NCI-H1436 (cell line): ENCODE results near the gene MAMDC2.

Source experiments
- DNase-seq: peaks from one replicate; lab custom pipeline; 2025; lab: John Stamatoyannopoulos, UW

MAMDC2 gene, protein sequence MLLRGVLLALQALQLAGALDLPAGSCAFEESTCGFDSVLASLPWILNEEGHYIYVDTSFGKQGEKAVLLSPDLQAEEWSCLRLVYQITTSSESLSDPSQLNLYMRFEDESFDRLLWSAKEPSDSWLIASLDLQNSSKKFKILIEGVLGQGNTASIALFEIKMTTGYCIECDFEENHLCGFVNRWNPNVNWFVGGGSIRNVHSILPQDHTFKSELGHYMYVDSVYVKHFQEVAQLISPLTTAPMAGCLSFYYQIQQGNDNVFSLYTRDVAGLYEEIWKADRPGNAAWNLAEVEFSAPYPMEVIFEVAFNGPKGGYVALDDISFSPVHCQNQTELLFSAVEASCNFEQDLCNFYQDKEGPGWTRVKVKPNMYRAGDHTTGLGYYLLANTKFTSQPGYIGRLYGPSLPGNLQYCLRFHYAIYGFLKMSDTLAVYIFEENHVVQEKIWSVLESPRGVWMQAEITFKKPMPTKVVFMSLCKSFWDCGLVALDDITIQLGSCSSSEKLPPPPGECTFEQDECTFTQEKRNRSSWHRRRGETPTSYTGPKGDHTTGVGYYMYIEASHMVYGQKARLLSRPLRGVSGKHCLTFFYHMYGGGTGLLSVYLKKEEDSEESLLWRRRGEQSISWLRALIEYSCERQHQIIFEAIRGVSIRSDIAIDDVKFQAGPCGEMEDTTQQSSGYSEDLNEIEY

DNA sequence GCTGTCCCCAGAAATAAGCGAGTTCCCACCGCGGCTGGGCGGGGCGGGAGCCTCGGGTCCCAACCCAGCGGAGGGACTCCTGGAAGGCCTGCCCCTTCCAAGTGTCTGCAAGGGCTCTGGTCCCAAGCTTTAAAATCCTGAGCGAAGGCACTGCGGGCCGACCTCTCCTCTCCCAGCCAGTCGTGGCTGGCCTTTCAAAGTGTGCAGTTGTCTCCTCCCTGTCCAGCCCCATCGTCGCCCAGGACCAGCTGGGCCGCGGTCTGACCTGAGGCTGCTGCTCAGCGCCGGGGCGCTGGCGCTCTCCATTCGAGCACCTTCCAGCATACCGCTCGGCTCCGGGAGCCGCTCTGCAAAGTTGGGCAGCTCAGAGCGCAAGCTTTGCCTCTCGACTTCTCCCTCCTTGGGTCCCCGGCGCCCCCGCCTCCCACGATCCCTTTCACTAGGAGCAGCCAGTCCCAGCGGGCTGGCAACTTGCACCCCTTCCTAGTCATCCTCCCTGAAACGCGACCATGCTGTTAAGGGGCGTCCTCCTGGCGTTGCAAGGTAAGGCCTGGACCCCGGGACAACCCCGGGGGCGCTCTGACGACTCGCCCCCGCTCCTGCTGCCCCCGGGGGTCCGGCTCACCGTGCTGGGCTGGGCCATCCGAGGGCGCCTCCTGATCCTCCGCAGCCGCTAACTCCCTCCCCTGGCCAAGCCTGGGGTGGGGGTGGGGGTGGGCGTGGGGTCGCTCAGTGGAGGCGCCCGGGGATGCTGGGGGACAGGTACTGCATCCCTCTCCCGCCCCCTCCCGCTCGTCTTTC is at the start of gene MAMDC2:
MAMDC2 (plus strand) TSS at position 160 of the 801 bp plus-strand sequence; CDS start at position 510, 350 bp downstream.
- no peak for DNase-seq

DNA sequence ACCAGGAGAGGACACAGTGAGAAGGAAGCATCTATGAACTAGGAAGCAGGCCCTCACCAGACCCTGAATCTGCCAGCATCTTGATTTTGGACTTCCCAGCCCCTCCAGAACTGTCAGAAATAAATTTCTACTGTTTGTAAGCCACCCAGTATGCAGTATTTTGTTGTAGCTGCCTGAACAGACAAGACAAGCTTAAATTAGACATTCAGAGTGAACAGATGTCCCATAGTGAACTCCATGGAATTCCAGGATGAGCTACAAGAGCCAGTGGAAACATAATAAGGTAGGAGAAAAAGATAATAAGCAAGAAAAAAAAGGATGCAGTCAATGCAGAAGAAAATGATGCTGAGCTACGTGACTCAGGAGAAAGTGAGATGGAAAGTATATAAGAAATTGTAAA is 47.8 kb upstream of the MAMDC2 start:
- no peak for DNase-seq

GRCh38 chr9:69996967-69997366 is 46.7 kb upstream of the MAMDC2 start:
- peak; percentile 46 for DNase-seq

- no peak for DNase-seq
Observed at GRCh38 chr9:69997524-69997923, 46.1 kb upstream of the MAMDC2 start.

DNA sequence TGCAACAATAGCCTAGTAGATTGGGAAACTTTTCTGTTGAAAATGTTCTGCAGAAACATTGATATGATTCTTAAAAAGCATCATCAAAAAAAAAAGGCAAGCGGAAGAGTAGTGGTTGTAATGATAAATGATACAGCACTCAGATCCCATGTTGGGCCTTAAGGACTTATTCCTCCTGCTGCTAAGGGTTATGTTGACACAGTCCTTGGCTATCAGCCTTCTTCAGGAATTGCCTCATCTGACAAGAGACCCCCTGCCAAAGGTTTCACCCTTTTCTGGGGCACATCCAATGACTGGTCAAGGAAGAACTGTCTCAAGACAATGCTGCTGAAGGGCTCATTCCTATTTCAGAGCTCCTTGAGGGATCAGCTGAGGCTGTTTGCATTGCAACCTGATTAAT is 44.3 kb upstream of the MAMDC2 start:
- DNase-seq, result no peak

- DNase-seq, result no peak
Observed at GRCh38 chr9:70000469-70000868, 43.2 kb upstream of the MAMDC2 start.

- no peak for DNase-seq
Observed at GRCh38 chr9:70003901-70004714, 39.5 kb upstream of the MAMDC2 start.

GRCh38 chr9:70006306-70006705 is 37.3 kb upstream of the MAMDC2 start:
- DNase-seq, result no peak

DNA sequence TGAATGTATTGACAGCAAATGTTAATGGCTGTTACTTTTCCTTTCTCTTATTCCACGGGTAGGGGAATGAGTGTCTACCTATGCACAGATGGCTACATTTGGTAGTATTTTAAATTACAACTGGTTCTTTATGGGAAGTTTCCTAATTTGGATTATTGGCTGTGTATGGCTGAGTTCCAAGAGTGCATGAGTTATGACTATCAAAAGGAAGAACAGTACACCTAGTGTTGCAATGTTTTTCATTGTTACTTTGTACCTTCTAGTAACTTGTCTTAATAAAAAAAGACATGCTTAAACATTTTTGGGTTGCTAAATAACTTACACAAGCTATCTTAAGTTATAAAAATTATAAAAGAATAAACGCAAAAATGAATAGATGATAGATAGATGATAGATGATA is 35.8 kb upstream of the MAMDC2 start:
- DNase-seq, result no peak

DNA sequence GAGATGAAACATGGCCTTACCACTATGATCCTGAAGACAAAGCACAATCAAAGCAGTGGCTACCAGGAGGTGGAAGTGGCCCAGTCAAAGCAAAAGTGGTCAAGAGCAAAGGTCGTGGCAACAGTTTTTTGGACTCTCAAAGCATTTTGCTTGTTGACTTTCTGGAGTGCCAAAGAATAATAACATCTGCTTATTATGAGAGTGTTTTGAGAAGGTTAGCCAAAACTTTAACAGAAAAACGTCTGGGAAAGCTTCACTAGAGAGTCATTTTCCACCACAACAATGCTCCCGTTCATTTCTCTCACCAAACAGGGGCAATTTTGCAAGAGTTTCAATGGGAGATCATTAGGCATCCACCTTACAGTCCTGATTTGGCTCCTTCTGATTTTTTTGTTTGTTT is 33.6 kb upstream of the MAMDC2 start:
- DNase-seq, result no peak

- no peak for DNase-seq
Observed at GRCh38 chr9:70011366-70011765, 32.3 kb upstream of the MAMDC2 start.

DNA sequence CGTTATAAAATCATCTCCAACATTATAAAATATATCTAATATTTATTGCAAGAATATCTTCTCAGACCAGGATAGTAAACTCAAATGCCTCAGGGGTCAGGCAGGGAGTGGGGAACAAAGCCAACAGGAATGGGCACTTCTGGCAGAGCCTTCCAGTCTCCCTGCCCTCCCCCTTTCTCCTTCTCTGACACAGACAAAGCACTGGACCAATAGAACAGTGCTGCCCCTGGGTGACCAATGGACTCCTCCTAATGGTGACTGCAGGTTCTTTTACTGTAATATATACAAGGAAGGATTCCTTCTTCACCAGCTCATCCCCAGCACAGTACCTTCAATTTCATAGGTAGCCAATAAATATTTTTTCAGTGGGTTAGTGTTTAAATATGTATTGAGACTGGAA is 31.1 kb upstream of the MAMDC2 start:
- no peak for DNase-seq

GRCh38 chr9:70013598-70014196 is 30.0 kb upstream of the MAMDC2 start:
- DNase-seq, result no peak

DNA sequence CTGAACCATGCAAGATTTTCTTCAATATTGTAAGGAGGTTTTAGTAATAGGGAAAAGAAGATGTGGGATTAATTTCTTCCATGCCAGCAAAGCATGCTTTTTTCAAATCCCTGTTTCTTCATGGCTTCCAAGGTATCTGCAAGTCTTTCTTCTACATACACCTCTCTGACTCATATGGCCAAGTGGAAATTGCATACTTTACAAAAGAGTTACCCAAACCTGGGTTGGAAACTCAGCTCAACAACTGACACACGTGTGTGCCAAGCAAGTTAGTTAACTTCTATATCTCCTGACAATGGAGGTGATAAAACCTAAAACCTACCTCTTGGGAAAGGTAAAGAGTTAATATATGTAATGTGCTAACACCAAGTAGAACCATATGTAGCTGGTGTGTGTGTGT is 28.5 kb upstream of the MAMDC2 start:
- no peak for DNase-seq

DNA sequence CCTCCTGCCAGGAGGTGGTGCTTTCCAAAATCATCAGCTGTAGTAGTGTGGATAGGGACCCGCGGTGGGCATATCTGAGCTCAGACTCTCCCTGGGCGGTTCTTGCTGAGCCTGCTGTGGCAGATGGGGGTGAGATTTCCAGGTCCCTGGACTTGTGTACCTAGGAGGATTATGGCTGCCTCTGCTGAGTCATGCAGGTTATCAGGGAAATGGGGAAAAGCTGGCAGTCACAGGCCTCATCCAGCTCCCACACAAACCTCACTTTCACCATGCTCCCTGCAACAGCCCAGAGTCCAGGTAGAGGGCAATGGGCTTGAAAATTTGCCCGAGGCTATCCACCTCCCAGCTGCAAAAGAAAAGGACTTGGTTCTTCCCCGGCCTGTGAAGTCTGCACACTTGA is 23.4 kb upstream of the MAMDC2 start:
- no peak for DNase-seq

- no peak for DNase-seq
Observed at GRCh38 chr9:70020991-70021571, 22.6 kb upstream of the MAMDC2 start.

DNA sequence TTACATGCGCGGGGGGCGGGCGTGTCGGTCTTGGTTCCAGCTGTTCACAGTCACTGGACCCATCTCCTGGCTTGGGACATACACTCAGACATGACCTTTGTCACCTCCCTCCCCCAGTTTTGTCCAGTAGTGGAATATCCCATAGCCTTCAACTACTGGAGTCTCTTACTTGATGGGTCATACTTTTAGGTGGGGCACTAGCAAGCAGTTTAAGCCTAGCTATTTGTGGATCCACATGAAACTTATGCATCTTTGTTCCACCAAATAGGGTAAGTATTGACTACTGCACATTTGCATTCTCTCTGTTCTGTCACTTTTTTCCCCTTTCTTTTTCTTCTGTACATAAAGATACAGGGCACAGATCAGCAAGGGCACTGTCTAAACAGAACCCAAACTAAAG is 15.4 kb upstream of the MAMDC2 start:
- no peak for DNase-seq

DNA sequence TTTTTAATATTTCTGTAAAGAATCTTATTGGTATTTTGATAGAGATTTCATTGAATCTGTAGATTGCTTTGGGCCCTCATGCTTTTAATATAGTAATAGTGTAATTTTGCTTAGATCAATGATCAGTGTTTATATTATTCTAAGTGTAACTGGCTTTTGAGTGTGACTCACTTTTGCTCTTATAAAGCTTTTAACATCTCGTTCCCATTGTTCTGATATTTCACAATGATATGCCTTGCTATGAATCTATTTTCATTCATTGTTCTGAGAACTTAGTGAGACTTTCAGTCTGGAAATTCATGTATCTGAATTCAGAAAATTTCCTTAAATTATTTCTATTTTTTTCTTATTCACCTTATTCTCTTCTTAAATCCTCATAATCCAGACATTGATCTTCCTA is 13.5 kb upstream of the MAMDC2 start:
- no peak for DNase-seq

DNA sequence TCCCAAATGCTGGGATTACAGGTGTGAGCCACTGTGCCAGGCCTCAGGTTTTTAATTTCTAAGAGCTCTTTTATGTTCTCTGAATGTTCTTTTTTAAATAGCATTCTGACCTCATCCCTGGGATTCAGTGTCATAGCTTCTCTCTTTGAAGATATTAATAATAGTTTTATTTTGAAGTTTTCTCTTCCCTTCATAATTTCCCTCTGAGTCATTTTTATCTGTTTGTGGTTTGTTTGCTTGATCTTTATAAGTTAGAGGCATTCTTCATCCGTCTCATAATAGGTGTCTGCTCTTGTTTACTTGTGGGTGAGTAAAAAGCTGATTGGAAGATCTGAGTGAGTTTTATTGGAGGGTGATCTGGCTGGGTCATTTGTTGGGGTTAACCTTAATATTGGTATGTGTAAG is 12.5 kb upstream of the MAMDC2 start:
- DNase-seq, result no peak

DNA sequence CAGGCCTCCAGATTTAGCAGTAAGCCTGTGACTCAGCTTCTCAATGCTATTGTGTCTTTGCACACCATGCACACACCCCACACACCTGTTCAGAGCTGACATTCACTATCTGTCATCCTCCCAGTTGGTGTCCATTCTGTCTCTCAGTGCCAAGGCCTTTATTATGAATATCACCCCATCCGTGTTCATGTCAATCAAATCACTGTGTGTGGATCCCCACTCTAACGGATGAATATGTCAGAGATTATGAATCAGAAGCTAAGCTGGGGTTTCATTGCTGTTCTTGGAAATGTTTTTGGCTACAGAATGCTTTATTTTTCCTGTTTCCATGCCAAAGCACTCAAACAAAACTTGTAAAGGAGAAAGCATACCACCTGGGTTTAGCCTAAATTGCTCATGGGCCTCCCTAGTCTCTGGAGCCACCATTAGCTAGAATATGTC is 9.4 kb upstream of the MAMDC2 start:
- DNase-seq, result no peak

GRCh38 chr9:70035691-70036090 is 8.0 kb upstream of the MAMDC2 start:
- DNase-seq, result no peak
